Ishikawa (cell line): ENCODE data around the gene GFY.

Source experiments
- CREB1 ChIP-seq: IDR thresholded peaks from 2 replicates; pipeline ENCODE4 v1.6.1; 2012; ENCODE audit warnings: low read depth
- FOXM1 ChIP-seq: IDR thresholded peaks from 2 replicates; pipeline ENCODE4 v1.6.1; 2012; ENCODE audit warnings: low read depth, borderline replicate concordance
- RAD21 ChIP-seq: IDR thresholded peaks from 2 replicates; pipeline ENCODE4 v1.6.1; 2012; ENCODE audit warnings: low read depth

GRCh38 chr19:49430678-49431329 lies 5.6 kb downstream of the GFY start:
- TF ChIP-seq CREB1 (no peak), FOXM1 (no peak), RAD21 (peak; percentile 44)
